GM12873 (cell line): ENCODE measurements around the gene GLOD4.

Source experiments
- CTCF ChIP-seq: IDR thresholded peaks from 2 replicates; pipeline ENCODE4 v1.5.1; 2012; ENCODE audit warnings: low read depth, mild to moderate bottlenecking, moderate library complexity, low read length, control low read depth; ENCODE audit not compliant: insufficient read depth; ENCODE audit errors: missing control alignments

The GLOD4 gene

GRCh38 chr17:721540-721937 is 60.5 kb downstream of the GLOD4 start:
- no peak for TF ChIP-seq CTCF

GRCh38 chr17:720706-721539 is 61.2 kb downstream of the GLOD4 start:
- TF ChIP-seq CTCF = no peak

- TF ChIP-seq CTCF = no peak
Measured at GRCh38 chr17:718075-718474, 64.0 kb downstream of the GLOD4 start.
